ENCODE data around the gene HTR2C.
A peak's percentile ranks its signal among the peaks of the same experiment; 100 is the strongest.
"Not testable (repeated sequence)": the region's sequence is repeated elsewhere in the genome, so short reads cannot be mapped to it uniquely, and the experiment has no call there.

The HTR2C gene

GRCh38 chrX:114583646-114584374, at the start of gene HTR2C:
TSS of gene HTR2C (plus strand) at chrX:114584086. CDS start at chrX:114726937, 142,851 bp downstream.
- DNase-seq (ENCODE audit: low spot score) = no peak

- DNase-seq (ENCODE audit: low spot score) = no peak
Measured at GRCh38 chrX:114580336-114580735, 3.5 kb upstream of the HTR2C start.

GRCh38 chrX:114581528-114582263, 2.2 kb upstream of the HTR2C start:
- DNase-seq (ENCODE audit: low spot score) = no peak

GRCh38 chrX:114582264-114582632, 1.6 kb upstream of the HTR2C start:
- DNase-seq (ENCODE audit: low spot score) = no peak

- no peak for DNase-seq (ENCODE audit: low spot score)
Measured at GRCh38 chrX:114582698-114583395, 1.0 kb upstream of the HTR2C start.

GRCh38 chrX:114584375-114584943, 573 bp downstream of the HTR2C start:
- DNase-seq (ENCODE audit: low spot score) = no peak

- no peak for DNase-seq (ENCODE audit: low spot score)
Measured at GRCh38 chrX:114584983-114585842, 1.3 kb downstream of the HTR2C start.

- DNase-seq (ENCODE audit: low spot score) = no peak
Measured at GRCh38 chrX:114591121-114591520, 7.2 kb downstream of the HTR2C start.

- no peak for DNase-seq (ENCODE audit: low spot score)
Measured at GRCh38 chrX:114599305-114599704, 15.4 kb downstream of the HTR2C start.

GRCh38 chrX:114599911-114600310, 16.0 kb downstream of the HTR2C start:
- DNase-seq (ENCODE audit: low spot score) = no peak

GRCh38 chrX:114606619-114607018, 22.7 kb downstream of the HTR2C start:
- not testable (repeated sequence) for DNase-seq (ENCODE audit: low spot score)

- peak; percentile 11 for DNase-seq (ENCODE audit: low spot score)
Measured at GRCh38 chrX:114611018-114611619, 27.2 kb downstream of the HTR2C start.

- no peak for DNase-seq (ENCODE audit: low spot score)
Measured at GRCh38 chrX:114615765-114616164, 31.9 kb downstream of the HTR2C start.

GRCh38 chrX:114619874-114620273, 36.0 kb downstream of the HTR2C start:
- DNase-seq (ENCODE audit: low spot score) = no peak

- DNase-seq (ENCODE audit: low spot score) = no peak
Measured at GRCh38 chrX:114626323-114626722, 42.4 kb downstream of the HTR2C start.

- no peak for DNase-seq (ENCODE audit: low spot score)
Measured at GRCh38 chrX:114635986-114636385, 52.1 kb downstream of the HTR2C start.

GRCh38 chrX:114650351-114650750, 66.5 kb downstream of the HTR2C start:
- DNase-seq (ENCODE audit: low spot score) = no peak

- no peak for DNase-seq (ENCODE audit: low spot score)
Measured at GRCh38 chrX:114675365-114675764, 91.5 kb downstream of the HTR2C start.

- not testable (repeated sequence) for DNase-seq (ENCODE audit: low spot score)
Measured at GRCh38 chrX:114700533-114700932, 116.6 kb downstream of the HTR2C start.

- DNase-seq (ENCODE audit: low spot score) = no peak
Measured at GRCh38 chrX:114709406-114709805, 125.5 kb downstream of the HTR2C start.

- no peak for DNase-seq (ENCODE audit: low spot score)
Measured at GRCh38 chrX:114710571-114710970, 126.7 kb downstream of the HTR2C start.

Measured in CD4-positive, alpha-beta T cell treated with Interleukin-2 at 100 ng/mL for 4 hours (primary cell).